ENCODE data around the gene DUSP7. TPM values are rescaled to one million over a fixed set of nuclear protein-coding genes. Genes with fewer than 3 reads are reported as not detected.
A peak's percentile ranks its signal among the peaks of the same experiment; 100 is the strongest.

DUSP7 gene
- total RNA-seq, 2 experiments from 2014 or later, result 17.1 to 20.3 TPM

GRCh38 chr3:52053307-52054304 lies 2.8 kb downstream of the DUSP7 start:
- Mint-ChIP-seq H3K9me3 (ENCODE audit: low read depth) (no peaks in the 10 kb centered on the region), H3K4me1 (peaks cover 55% of the 10 kb centered on the region), H3K27me3 (no peaks in the 10 kb centered on the region), H3K4me3 (peak overlapping the region; percentile 86), H3K36me3 (ENCODE audit: low read depth) (peaks cover 34% of the 10 kb centered on the region), H3K27ac (peak overlapping the region; percentile 95)
- DNase-seq (peak; percentile 73), ATAC-seq (peak; percentile 20)
- intact Hi-C loops (cut with DNase I, micrococcal nuclease), result loop anchor here (1.0 to 5.0 kb wide), 3 partner anchors 69 to 91 kb away; no protein-coding TSS in a partner anchor
- ChIA-PET POLR2A (interaction anchor here (0.6 to 1.1 kb wide), 7 partner anchors 14 to 285 kb away, joined by 3 to 6 read pairs (median 3); partner anchors contain the start of gene WDR82), CTCF (interaction anchor here (0.5 to 3.6 kb wide), 19 partner anchors 9 to 510 kb away, joined by 3 to 30 read pairs (median 4); partner anchors contain the start of genes ABHD14B, ACY1, POC1A and RPL29)

GRCh38 chr3:52052831-52053306 lies 3.5 kb downstream of the DUSP7 start:
- DNase-seq (peak; percentile 63), ATAC-seq (no peak)
- ChIA-PET CTCF (interaction anchor here (0.6 to 3.6 kb wide), 15 partner anchors 8 to 1437 kb away, joined by 3 to 30 read pairs (median 4); partner anchors contain the start of genes ABHD14B, ACY1, POC1A and RPL29), POLR2A (interaction anchor here (0.6 to 1.0 kb wide), 8 partner anchors 15 to 634 kb away, joined by 3 to 6 read pairs (median 4); partner anchors contain the start of gene RPL29)
- Mint-ChIP-seq H3K27ac (peak overlapping the region; percentile 95), H3K27me3 (no peaks in the 10 kb centered on the region), H3K36me3 (ENCODE audit: low read depth) (peaks cover 34% of the 10 kb centered on the region), H3K4me1 (peaks cover 58% of the 10 kb centered on the region), H3K4me3 (peak overlapping the region; percentile 86), H3K9me3 (ENCODE audit: low read depth) (no peaks in the 10 kb centered on the region)
- intact Hi-C loops (cut with DNase I, micrococcal nuclease), result loop anchor here (1.0 to 5.0 kb wide), 3 partner anchors 70 to 91 kb away; no protein-coding TSS in a partner anchor

- ChIA-PET CTCF (interaction anchor here (0.5 to 1.1 kb wide), 5 partner anchors 19 to 206 kb away, joined by 3 to 4 read pairs (median 3); no protein-coding TSS in a partner anchor), POLR2A (interaction anchor here (0.6 to 0.9 kb wide), 2 partner anchors 78 to 1441 kb away, joined by 3 to 4 read pairs; partner anchors contain the start of gene ABHD14B)
- ATAC-seq, result no peak
Observed at GRCh38 chr3:52051444-52051843, 4.9 kb downstream of the DUSP7 start.

GRCh38 chr3:52050571-52050970 lies 5.8 kb downstream of the DUSP7 start:
- no peak overlapping the region for H3K27ac Mint-ChIP-seq
- H3K36me3 Mint-ChIP-seq (ENCODE audit: low read depth), result peaks cover 34% of the 10 kb centered on the region
- DNase-seq (no peak), ATAC-seq (no peak)
- intact Hi-C loops (cut with DNase I, micrococcal nuclease), result loop anchor here in 1 of 2 experiments (5.0 kb wide), 1 partner anchor 92 kb away; no protein-coding TSS in a partner anchor
- ChIA-PET POLR2A (no interaction called here), CTCF (no interaction called here)
- no peaks in the 10 kb centered on the region for H3K27me3 Mint-ChIP-seq
- peaks cover 52% of the 10 kb centered on the region for H3K4me1 Mint-ChIP-seq
- no peak overlapping the region for H3K4me3 Mint-ChIP-seq
- no peaks in the 10 kb centered on the region for H3K9me3 Mint-ChIP-seq (ENCODE audit: low read depth)

More at GRCh38 chr3:52051444-52051843, 4.9 kb downstream of the DUSP7 start:
- Mint-ChIP-seq H3K4me3 (no peak overlapping the region), H3K9me3 (ENCODE audit: low read depth) (no peaks in the 10 kb centered on the region), H3K4me1 (peaks cover 52% of the 10 kb centered on the region), H3K27ac (peak overlapping the region; percentile 95), H3K27me3 (no peaks in the 10 kb centered on the region), H3K36me3 (ENCODE audit: low read depth) (peaks cover 34% of the 10 kb centered on the region)
- intact Hi-C loops (cut with DNase I, micrococcal nuclease), result loop anchor here in 1 of 2 experiments (5.0 kb wide), 1 partner anchor 91 kb away; no protein-coding TSS in a partner anchor
- no peak for DNase-seq

GRCh38 chr3:52049503-52049902 lies 6.9 kb downstream of the DUSP7 start:
- Mint-ChIP-seq H3K27me3 (no peaks in the 10 kb centered on the region), H3K9me3 (ENCODE audit: low read depth) (no peaks in the 10 kb centered on the region), H3K4me1 (peaks cover 50% of the 10 kb centered on the region), H3K36me3 (ENCODE audit: low read depth) (peaks cover 34% of the 10 kb centered on the region), H3K4me3 (no peak overlapping the region), H3K27ac (peak overlapping the region; percentile 56)
- ChIA-PET CTCF (no interaction called here), POLR2A (no interaction called here)
- no peak for ATAC-seq
- DNase-seq, result no peak
- intact Hi-C loops (cut with DNase I, micrococcal nuclease), result no loop called here

GRCh38 chr3:52047295-52047960 lies 8.9 kb downstream of the DUSP7 start:
- Mint-ChIP-seq H3K27me3 (no peaks in the 10 kb centered on the region), H3K9me3 (ENCODE audit: low read depth) (no peaks in the 10 kb centered on the region), H3K36me3 (ENCODE audit: low read depth) (peaks cover 21% of the 10 kb centered on the region), H3K4me1 (peaks cover 29% of the 10 kb centered on the region), H3K27ac (no peak overlapping the region), H3K4me3 (no peak overlapping the region)
- DNase-seq, result no peak
- no peak for ATAC-seq
- intact Hi-C loops (cut with DNase I, micrococcal nuclease), result no loop called here
- POLR2A ChIA-PET, result no interaction called here
- CTCF ChIA-PET, result interaction anchor here (0.8 kb wide), 1 partner anchor 352 kb away, joined by 3 read pairs; no protein-coding TSS in a partner anchor

- Mint-ChIP-seq H3K4me1 (peaks cover 24% of the 10 kb centered on the region), H3K36me3 (ENCODE audit: low read depth) (peaks cover 19% of the 10 kb centered on the region), H3K27me3 (no peaks in the 10 kb centered on the region), H3K9me3 (ENCODE audit: low read depth) (no peaks in the 10 kb centered on the region), H3K4me3 (no peak overlapping the region), H3K27ac (no peak overlapping the region)
- POLR2A ChIA-PET, result no interaction called here
- no peak for DNase-seq
- intact Hi-C loops (cut with DNase I, micrococcal nuclease), result no loop called here
- no peak for ATAC-seq
- CTCF ChIA-PET, result no interaction called here
Observed at GRCh38 chr3:52046902-52047239, 9.5 kb downstream of the DUSP7 start.

GRCh38 chr3:52046186-52046901 lies 10.0 kb downstream of the DUSP7 start:
- Mint-ChIP-seq H3K4me1 (peaks cover 20% of the 10 kb centered on the region), H3K27me3 (no peaks in the 10 kb centered on the region), H3K9me3 (ENCODE audit: low read depth) (no peaks in the 10 kb centered on the region), H3K4me3 (no peak overlapping the region), H3K36me3 (ENCODE audit: low read depth) (peaks cover 16% of the 10 kb centered on the region), H3K27ac (no peak overlapping the region)
- DNase-seq (no peak), ATAC-seq (no peak)
- intact Hi-C loops (cut with DNase I, micrococcal nuclease), result no loop called here
- ChIA-PET POLR2A (no interaction called here), CTCF (interaction anchor here (1.4 kb wide), 1 partner anchor 13 kb away, joined by 4 read pairs; no protein-coding TSS in a partner anchor)

GRCh38 chr3:52044869-52045619 lies 11.3 kb downstream of the DUSP7 start:
- CTCF ChIA-PET, result interaction anchor here (1.0 to 1.7 kb wide), 3 partner anchors 8 to 78 kb away, joined by 3 to 4 read pairs (median 4); no protein-coding TSS in a partner anchor
- H3K9me3 Mint-ChIP-seq (ENCODE audit: low read depth), result no peaks in the 10 kb centered on the region
- H3K36me3 Mint-ChIP-seq (ENCODE audit: low read depth), result peaks cover 10% of the 10 kb centered on the region
- intact Hi-C loops (cut with DNase I, micrococcal nuclease), result no loop called here
- DNase-seq (no peak), ATAC-seq (no peak)
- no peak overlapping the region for H3K4me3 Mint-ChIP-seq
- H3K27me3 Mint-ChIP-seq, result no peaks in the 10 kb centered on the region
- peaks cover 11% of the 10 kb centered on the region for H3K4me1 Mint-ChIP-seq
- POLR2A ChIA-PET, result no interaction called here
- H3K27ac Mint-ChIP-seq, result no peak overlapping the region

- intact Hi-C loops (cut with DNase I, micrococcal nuclease), result no loop called here
- Mint-ChIP-seq H3K9me3 (ENCODE audit: low read depth) (no peaks in the 10 kb centered on the region), H3K36me3 (ENCODE audit: low read depth) (no peaks in the 10 kb centered on the region), H3K27me3 (no peaks in the 10 kb centered on the region), H3K27ac (no peak overlapping the region), H3K4me1 (peaks cover 3% of the 10 kb centered on the region), H3K4me3 (no peak overlapping the region)
- DNase-seq (no peak), ATAC-seq (no peak)
- ChIA-PET POLR2A (no interaction called here), CTCF (interaction anchor here (1.7 kb wide), 1 partner anchor 9 kb away, joined by 4 read pairs; no protein-coding TSS in a partner anchor)
Observed at GRCh38 chr3:52043750-52044149, 12.6 kb downstream of the DUSP7 start.

All from activated CD4-positive, alpha-beta T cell treated with anti-CD3 and anti-CD28 coated beads for 36 hours (primary cell).